GM12874 (cell line): ENCODE data around the gene PLCB1.

Experiments
- CTCF ChIP-seq: IDR thresholded peaks from 2 replicates; pipeline ENCODE4 v1.5.1; 2011; ENCODE audit warnings: low read depth, mild to moderate bottlenecking, control low read depth, low read length, moderate library complexity; ENCODE audit not compliant: insufficient read depth

PLCB1 gene

GRCh38 chr20:8587251-8587650 lies 455.2 kb downstream of the PLCB1 start:
- TF ChIP-seq CTCF, result no peak

GRCh38 chr20:8587810-8588209 lies 455.7 kb downstream of the PLCB1 start:
- TF ChIP-seq CTCF, result no peak

- no peak for TF ChIP-seq CTCF
These were observed 457.9 kb downstream of the PLCB1 start for GRCh38 chr20:8589956-8590355.

GRCh38 chr20:8601542-8601912 lies 469.5 kb downstream of the PLCB1 start:
- TF ChIP-seq CTCF, result no peak

- TF ChIP-seq CTCF, result no peak
These were observed 470.5 kb downstream of the PLCB1 start for GRCh38 chr20:8602389-8603116.

GRCh38 chr20:8608470-8608869 lies 476.4 kb downstream of the PLCB1 start:
- TF ChIP-seq CTCF, result no peak

- TF ChIP-seq CTCF, result no peak
These were observed 484.7 kb downstream of the PLCB1 start for GRCh38 chr20:8616792-8617191.
